GM12873 (cell line): ENCODE results near the gene ARL4D.
A peak's percentile ranks its signal among the peaks of the same experiment; 100 is the strongest.

Experiments
- TF ChIP-seq, protein P1 (sequence below): IDR thresholded peaks from 2 replicates; pipeline ENCODE4 v1.5.1; 2012; ENCODE audit warnings: low read depth, mild to moderate bottlenecking, moderate library complexity, low read length, control low read depth; ENCODE audit not compliant: insufficient read depth; ENCODE audit errors: missing control alignments

Gene ARL4D

GRCh38 chr17:43398724-43399595 lies at the start of gene ARL4D:
ARL4D (plus strand) TSS chr17:43398993; CDS start chr17:43399733, 740 bp downstream.
- TF ChIP-seq, protein P1, sequence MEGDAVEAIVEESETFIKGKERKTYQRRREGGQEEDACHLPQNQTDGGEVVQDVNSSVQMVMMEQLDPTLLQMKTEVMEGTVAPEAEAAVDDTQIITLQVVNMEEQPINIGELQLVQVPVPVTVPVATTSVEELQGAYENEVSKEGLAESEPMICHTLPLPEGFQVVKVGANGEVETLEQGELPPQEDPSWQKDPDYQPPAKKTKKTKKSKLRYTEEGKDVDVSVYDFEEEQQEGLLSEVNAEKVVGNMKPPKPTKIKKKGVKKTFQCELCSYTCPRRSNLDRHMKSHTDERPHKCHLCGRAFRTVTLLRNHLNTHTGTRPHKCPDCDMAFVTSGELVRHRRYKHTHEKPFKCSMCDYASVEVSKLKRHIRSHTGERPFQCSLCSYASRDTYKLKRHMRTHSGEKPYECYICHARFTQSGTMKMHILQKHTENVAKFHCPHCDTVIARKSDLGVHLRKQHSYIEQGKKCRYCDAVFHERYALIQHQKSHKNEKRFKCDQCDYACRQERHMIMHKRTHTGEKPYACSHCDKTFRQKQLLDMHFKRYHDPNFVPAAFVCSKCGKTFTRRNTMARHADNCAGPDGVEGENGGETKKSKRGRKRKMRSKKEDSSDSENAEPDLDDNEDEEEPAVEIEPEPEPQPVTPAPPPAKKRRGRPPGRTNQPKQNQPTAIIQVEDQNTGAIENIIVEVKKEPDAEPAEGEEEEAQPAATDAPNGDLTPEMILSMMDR, result no peak

GRCh38 chr17:43349142-43349541 lies 49.7 kb upstream of the ARL4D start:
- TF ChIP-seq, protein P1, result peak; percentile 17

DNA sequence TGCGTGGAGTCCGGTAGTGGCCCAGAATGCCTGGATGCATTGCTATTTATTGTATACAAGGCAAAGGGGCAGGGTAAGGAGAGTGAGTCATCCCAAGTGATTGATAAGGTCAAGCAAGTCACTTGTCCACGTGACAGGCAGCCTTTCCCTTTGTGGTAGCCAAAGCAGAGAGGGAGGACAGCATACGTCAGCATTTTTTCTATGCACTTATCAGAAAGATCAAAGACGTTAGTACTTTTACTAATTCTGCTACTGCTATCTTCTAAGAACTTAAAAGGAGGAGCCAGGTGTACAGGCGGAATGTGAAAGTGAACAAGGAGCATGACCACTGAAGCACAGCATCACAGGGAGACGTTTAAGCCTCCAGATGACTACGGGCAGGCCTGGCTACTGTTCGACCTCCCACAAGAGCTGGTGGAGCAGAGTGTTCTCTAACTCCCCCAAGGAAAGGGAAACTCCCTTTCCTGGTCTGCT lies 47.9 kb upstream of the ARL4D start:
- TF ChIP-seq, protein P1, result no peak

DNA sequence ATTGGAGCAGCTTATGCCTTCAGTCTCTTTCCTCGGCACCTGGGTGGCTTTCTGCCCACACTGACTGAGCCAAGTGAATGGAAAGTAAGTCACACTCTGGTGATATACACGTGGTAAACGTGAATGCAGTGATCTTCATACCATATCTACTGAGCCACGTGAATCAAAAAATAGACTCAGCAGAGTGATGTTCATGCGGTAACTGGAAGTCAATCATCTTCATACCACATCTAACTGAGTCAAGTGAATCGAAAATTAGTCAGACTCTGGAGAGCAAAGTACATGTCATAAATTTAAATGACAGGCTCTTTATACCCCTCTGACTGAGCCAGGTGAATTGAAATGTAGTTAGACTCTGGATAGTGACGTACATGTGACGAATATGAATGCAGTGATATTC lies 47.1 kb upstream of the ARL4D start:
- TF ChIP-seq, protein P1, result no peak

GRCh38 chr17:43352579-43353331 lies 46.0 kb upstream of the ARL4D start:
- TF ChIP-seq, protein P1, result no peak

GRCh38 chr17:43353393-43353792 lies 45.4 kb upstream of the ARL4D start:
- TF ChIP-seq, protein P1, result no peak

- TF ChIP-seq, protein P1, result no peak
These were observed 44.4 kb upstream of the ARL4D start for GRCh38 chr17:43354371-43354770.
